WTC11 (cell line): ENCODE results near the gene EEF1AKMT4.

Source experiments
- NR2C2 ChIP-seq: sonication (generic); formaldehyde crosslinking; IDR thresholded peaks from 2 replicates; pipeline ENCODE4 v1.8.0; 2022; ENCODE audit warnings: mild to moderate bottlenecking, missing genetic modification reagents
- RELA ChIP-seq: sonication (generic); formaldehyde crosslinking; IDR thresholded peaks from 2 replicates; pipeline ENCODE4 v1.8.1; 2022; ENCODE audit warnings: missing genetic modification reagents, mild to moderate bottlenecking, borderline replicate concordance
- ZNF423 ChIP-seq: fragments of 250-450 bp; sonication (Bioruptor Pico); IDR thresholded peaks from 2 replicates; pipeline ENCODE4 v2.1.2; 2022; ENCODE audit warnings: mild to moderate bottlenecking, moderate library complexity
- TF ChIP-seq, protein P1 (sequence below): fragments of 200-600 bp; IDR thresholded peaks from 2 replicates; pipeline ENCODE4 v1.8.0; 2022; ENCODE audit warnings: antibody characterized with exemption
- TF ChIP-seq, protein P2 (sequence below): sonication (generic); formaldehyde crosslinking; IDR thresholded peaks from 2 replicates; pipeline ENCODE4 v1.8.0; 2022; ENCODE audit warnings: mild to moderate bottlenecking, missing genetic modification reagents

GRCh38 chr3:184211297-184211696 is 38.2 kb upstream of the EEF1AKMT4 start:
- TF ChIP-seq ZNF423 (CRISPR knock-in tag) (no peak), NR2C2 (CRISPR knock-in tag) (no peak), RELA (CRISPR knock-in tag) (no peak)
- TF ChIP-seq, protein P1, sequence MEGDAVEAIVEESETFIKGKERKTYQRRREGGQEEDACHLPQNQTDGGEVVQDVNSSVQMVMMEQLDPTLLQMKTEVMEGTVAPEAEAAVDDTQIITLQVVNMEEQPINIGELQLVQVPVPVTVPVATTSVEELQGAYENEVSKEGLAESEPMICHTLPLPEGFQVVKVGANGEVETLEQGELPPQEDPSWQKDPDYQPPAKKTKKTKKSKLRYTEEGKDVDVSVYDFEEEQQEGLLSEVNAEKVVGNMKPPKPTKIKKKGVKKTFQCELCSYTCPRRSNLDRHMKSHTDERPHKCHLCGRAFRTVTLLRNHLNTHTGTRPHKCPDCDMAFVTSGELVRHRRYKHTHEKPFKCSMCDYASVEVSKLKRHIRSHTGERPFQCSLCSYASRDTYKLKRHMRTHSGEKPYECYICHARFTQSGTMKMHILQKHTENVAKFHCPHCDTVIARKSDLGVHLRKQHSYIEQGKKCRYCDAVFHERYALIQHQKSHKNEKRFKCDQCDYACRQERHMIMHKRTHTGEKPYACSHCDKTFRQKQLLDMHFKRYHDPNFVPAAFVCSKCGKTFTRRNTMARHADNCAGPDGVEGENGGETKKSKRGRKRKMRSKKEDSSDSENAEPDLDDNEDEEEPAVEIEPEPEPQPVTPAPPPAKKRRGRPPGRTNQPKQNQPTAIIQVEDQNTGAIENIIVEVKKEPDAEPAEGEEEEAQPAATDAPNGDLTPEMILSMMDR, result no peak
- TF ChIP-seq, protein P2, sequence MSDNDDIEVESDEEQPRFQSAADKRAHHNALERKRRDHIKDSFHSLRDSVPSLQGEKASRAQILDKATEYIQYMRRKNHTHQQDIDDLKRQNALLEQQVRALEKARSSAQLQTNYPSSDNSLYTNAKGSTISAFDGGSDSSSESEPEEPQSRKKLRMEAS (CRISPR knock-in tag), result no peak
